GM23338 (cell line): ENCODE data around the gene MED13L. TPM values are rescaled to one million over a fixed set of nuclear protein-coding genes. Genes with fewer than 3 reads are reported as not detected.

Experiments
- ATAC-seq: fragments of 200-7000 bp; cut with Tn5 transposase; 3 replicates; pipeline ENCODE4 v1.9.1; 2020
- DNase-seq: peaks from one replicate; pipeline ENCODE4 v3.0.0-alpha.2; 2015; ENCODE audit warnings: low spot score
- H2AFZ ChIP-seq: fragments of 200-600 bp; sonication (generic); 2 replicates; pipeline ENCODE4 v1.8.0; 2016; ENCODE audit warnings: antibody characterized with exemption, mild to moderate bottlenecking, moderate library complexity
- H3F3A ChIP-seq: fragments of 200-600 bp; sonication (generic); replicated peaks from 2 replicates; pipeline ENCODE4 v1.8.0; 2017; ENCODE audit warnings: antibody characterized with exemption, mixed run types, low read depth
- H3K27ac ChIP-seq: fragments of 200-600 bp; sonication (generic); 2 replicates; pipeline ENCODE4 v1.6.1; 2016; ENCODE audit warnings: low read depth
- H3K27me3 ChIP-seq: fragments of 200-600 bp; sonication (generic); 2 replicates; pipeline ENCODE4 v1.8.0; 2016; ENCODE audit warnings: mild to moderate bottlenecking, mixed run types, moderate library complexity; ENCODE audit not compliant: insufficient read depth
- H3K36me3 ChIP-seq: fragments of 200-600 bp; sonication (generic); 2 replicates; pipeline ENCODE4 v1.8.0; 2016; ENCODE audit warnings: mild to moderate bottlenecking; ENCODE audit not compliant: insufficient read depth
- H3K4me1 ChIP-seq: fragments of 200-600 bp; sonication (generic); 2 replicates; pipeline ENCODE4 v1.8.0; 2016; ENCODE audit warnings: mild to moderate bottlenecking, moderate library complexity; ENCODE audit not compliant: insufficient read depth
- H3K4me2 ChIP-seq: fragments of 200-600 bp; sonication (generic); 2 replicates; pipeline ENCODE4 v1.7.1; 2017; ENCODE audit warnings: mixed run types
- H3K4me3 ChIP-seq: fragments of 200-600 bp; sonication (generic); 2 replicates; pipeline ENCODE4 v1.6.1; 2016; ENCODE audit warnings: mixed run types
- H3K79me2 ChIP-seq: fragments of 200-600 bp; sonication (generic); replicated peaks from 2 replicates; pipeline ENCODE4 v1.8.0; 2017; ENCODE audit warnings: mild to moderate bottlenecking; ENCODE audit not compliant: insufficient read depth
- H3K9me2 ChIP-seq: fragments of 200-600 bp; sonication (generic); 2 replicates; pipeline ENCODE4 v1.8.0; 2017; ENCODE audit not compliant: insufficient read depth
- H4K20me1 ChIP-seq: fragments of 200-600 bp; sonication (generic); replicated peaks from 2 replicates; pipeline ENCODE4 v1.8.0; 2017; ENCODE audit warnings: mild to moderate bottlenecking; ENCODE audit not compliant: insufficient read depth
- H3K27ac Mint-ChIP-seq: 2 replicates; pipeline ENCODE4 v1.8.0; 2020; ENCODE audit warnings: inconsistent platforms, mild to moderate bottlenecking, moderate library complexity, mixed read lengths
- H3K27me3 Mint-ChIP-seq: 3 replicates; pipeline ENCODE4 v1.8.0; 2022; ENCODE audit warnings: low read depth, mild to moderate bottlenecking, moderate library complexity, mixed read lengths, inconsistent platforms; ENCODE audit not compliant: insufficient read depth, poor library complexity
- H3K36me3 Mint-ChIP-seq: 3 replicates; pipeline ENCODE4 v1.8.0; 2021; ENCODE audit warnings: low read depth, mild to moderate bottlenecking, inconsistent platforms, moderate library complexity, mixed read lengths
- H3K4me1 Mint-ChIP-seq: 3 replicates; pipeline ENCODE4 v1.8.0; 2020; ENCODE audit warnings: mild to moderate bottlenecking, inconsistent platforms, mixed read lengths
- H3K4me3 Mint-ChIP-seq: 3 replicates; pipeline ENCODE4 v1.8.0; 2021; ENCODE audit warnings: moderate library complexity, mild to moderate bottlenecking, inconsistent platforms, mixed read lengths
- H3K9me3 Mint-ChIP-seq: 3 replicates; pipeline ENCODE4 v1.8.0; 2020; ENCODE audit warnings: moderate library complexity, mild to moderate bottlenecking, inconsistent platforms, mixed read lengths
- CTCF ChIP-seq, 2 experiments: fragments of 200-600 bp in 1 of 2; sonication (generic) in 1 of 2; conservative IDR thresholded peaks; 2 replicates each; pipeline versions ENCODE4 v1.5.1 to v1.6.1; 2016 to 2017; ENCODE audit warnings: antibody characterized with exemption in 2 of 2, low read depth in 2 of 2, mild to moderate bottlenecking in 2 of 2, moderate library complexity in 1 of 2
- EZH2 ChIP-seq: fragments of 200-600 bp; sonication (generic); IDR thresholded peaks from one replicate; pipeline ENCODE4 v1.8.0; 2017; ENCODE audit warnings: antibody characterized with exemption, mild to moderate bottlenecking, low read depth; ENCODE audit not compliant: unreplicated experiment
- EZH2phosphoT487 ChIP-seq: fragments of 200-600 bp; sonication (generic); IDR thresholded peaks from one replicate; pipeline ENCODE4 v1.8.1; 2018; ENCODE audit warnings: antibody characterized with exemption; ENCODE audit not compliant: unreplicated experiment
- JUNB ChIP-seq: IDR thresholded peaks from one replicate; pipeline ENCODE4 v1.6.1; 2016; ENCODE audit warnings: antibody characterized with exemption; ENCODE audit not compliant: unreplicated experiment
- NANOG ChIP-seq: IDR thresholded peaks from 2 replicates; pipeline ENCODE4 v1.6.1; 2016; ENCODE audit warnings: antibody characterized with exemption, borderline replicate concordance
- STAT1 ChIP-seq: IDR thresholded peaks from one replicate; pipeline ENCODE4 v1.6.1; 2016; ENCODE audit warnings: antibody characterized with exemption; ENCODE audit not compliant: unreplicated experiment
- ZNF114 ChIP-seq: fragments of 250-450 bp; sonication (Bioruptor Pico); IDR thresholded peaks from 2 replicates; pipeline ENCODE4 v1.5.0; 2020; ENCODE audit warnings: mild to moderate bottlenecking, moderate library complexity
- polyA plus RNA-seq: library from polyadenylated mRNA; unstranded; fragments of >200 nt; fragmentation: Nextera tagmentation; extraction: Ambion mirVana; gene quantifications from 2 replicates; pipeline ENCODE4 v1.2.1, GENCODE V29; 2016
- total RNA-seq: library from RNA; depleted of rRNA; stranded (reverse); fragments of >200 nt; shearing (Covaris generic); gene quantifications from 2 replicates; pipeline ENCODE4 v1.2.3, GENCODE V29; 2014
- TF ChIP-seq, protein P1 (sequence below): fragments of 250-450 bp; sonication (Bioruptor Pico); IDR thresholded peaks from 2 replicates; pipeline ENCODE4 v1.5.0; 2020; ENCODE audit warnings: mild to moderate bottlenecking, moderate library complexity

Gene MED13L
- total and polyA plus RNA-seq, 2 experiments from 2014 or later = 20.9 to 73.6 TPM

GRCh38 chr12:116024769-116025168, 252.7 kb downstream of the MED13L start:
- DNase-seq (no peak), ATAC-seq (no peak)
- no peak overlapping the region for H3K4me3 ChIP-seq
- H3K79me2 ChIP-seq = peaks cover 42% of the 10 kb centered on the region
- peaks cover 7% of the 10 kb centered on the region; the same call in 1 of the 2 replicates for H3K4me1 ChIP-seq
- no peaks in the 10 kb centered on the region for H3K36me3 ChIP-seq
- TF ChIP-seq EZH2phosphoT487 = no peak
- TF ChIP-seq NANOG = no peak
- no peak for TF ChIP-seq STAT1
- TF ChIP-seq JUNB = no peak
- no peak for TF ChIP-seq CTCF (conservative IDR thresholded peaks at IDR 0.05; ENCODE audit: low read depth in 2 of 2)
- no peak for TF ChIP-seq EZH2
- no peak for TF ChIP-seq ZNF114
- TF ChIP-seq, protein P1, sequence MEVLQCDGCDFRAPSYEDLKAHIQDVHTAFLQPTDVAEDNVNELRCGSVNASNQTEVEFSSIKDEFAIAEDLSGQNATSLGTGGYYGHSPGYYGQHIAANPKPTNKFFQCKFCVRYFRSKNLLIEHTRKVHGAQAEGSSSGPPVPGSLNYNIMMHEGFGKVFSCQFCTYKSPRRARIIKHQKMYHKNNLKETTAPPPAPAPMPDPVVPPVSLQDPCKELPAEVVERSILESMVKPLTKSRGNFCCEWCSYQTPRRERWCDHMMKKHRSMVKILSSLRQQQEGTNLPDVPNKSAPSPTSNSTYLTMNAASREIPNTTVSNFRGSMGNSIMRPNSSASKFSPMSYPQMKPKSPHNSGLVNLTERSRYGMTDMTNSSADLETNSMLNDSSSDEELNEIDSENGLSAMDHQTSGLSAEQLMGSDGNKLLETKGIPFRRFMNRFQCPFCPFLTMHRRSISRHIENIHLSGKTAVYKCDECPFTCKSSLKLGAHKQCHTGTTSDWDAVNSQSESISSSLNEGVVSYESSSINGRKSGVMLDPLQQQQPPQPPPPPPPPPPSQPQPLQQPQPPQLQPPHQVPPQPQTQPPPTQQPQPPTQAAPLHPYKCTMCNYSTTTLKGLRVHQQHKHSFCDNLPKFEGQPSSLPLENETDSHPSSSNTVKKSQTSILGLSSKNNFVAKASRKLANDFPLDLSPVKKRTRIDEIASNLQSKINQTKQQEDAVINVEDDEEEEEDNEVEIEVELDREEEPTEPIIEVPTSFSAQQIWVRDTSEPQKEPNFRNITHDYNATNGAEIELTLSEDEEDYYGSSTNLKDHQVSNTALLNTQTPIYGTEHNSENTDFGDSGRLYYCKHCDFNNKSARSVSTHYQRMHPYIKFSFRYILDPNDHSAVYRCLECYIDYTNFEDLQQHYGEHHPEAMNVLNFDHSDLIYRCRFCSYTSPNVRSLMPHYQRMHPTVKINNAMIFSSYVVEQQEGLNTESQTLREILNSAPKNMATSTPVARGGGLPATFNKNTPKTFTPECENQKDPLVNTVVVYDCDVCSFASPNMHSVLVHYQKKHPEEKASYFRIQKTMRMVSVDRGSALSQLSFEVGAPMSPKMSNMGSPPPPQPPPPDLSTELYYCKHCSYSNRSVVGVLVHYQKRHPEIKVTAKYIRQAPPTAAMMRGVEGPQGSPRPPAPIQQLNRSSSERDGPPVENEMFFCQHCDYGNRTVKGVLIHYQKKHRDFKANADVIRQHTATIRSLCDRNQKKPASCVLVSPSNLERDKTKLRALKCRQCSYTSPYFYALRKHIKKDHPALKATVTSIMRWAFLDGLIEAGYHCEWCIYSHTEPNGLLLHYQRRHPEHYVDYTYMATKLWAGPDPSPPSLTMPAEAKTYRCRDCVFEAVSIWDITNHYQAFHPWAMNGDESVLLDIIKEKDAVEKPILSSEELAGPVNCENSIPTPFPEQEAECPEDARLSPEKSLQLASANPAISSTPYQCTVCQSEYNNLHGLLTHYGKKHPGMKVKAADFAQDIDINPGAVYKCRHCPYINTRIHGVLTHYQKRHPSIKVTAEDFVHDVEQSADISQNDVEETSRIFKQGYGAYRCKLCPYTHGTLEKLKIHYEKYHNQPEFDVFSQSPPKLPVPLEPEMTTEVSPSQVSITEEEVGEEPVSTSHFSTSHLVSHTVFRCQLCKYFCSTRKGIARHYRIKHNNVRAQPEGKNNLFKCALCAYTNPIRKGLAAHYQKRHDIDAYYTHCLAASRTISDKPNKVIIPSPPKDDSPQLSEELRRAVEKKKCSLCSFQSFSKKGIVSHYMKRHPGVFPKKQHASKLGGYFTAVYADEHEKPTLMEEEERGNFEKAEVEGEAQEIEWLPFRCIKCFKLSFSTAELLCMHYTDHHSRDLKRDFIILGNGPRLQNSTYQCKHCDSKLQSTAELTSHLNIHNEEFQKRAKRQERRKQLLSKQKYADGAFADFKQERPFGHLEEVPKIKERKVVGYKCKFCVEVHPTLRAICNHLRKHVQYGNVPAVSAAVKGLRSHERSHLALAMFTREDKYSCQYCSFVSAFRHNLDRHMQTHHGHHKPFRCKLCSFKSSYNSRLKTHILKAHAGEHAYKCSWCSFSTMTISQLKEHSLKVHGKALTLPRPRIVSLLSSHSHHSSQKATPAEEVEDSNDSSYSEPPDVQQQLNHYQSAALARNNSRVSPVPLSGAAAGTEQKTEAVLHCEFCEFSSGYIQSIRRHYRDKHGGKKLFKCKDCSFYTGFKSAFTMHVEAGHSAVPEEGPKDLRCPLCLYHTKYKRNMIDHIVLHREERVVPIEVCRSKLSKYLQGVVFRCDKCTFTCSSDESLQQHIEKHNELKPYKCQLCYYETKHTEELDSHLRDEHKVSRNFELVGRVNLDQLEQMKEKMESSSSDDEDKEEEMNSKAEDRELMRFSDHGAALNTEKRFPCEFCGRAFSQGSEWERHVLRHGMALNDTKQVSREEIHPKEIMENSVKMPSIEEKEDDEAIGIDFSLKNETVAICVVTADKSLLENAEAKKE = no peak
- Mint-ChIP-seq H3K9me3 (no peaks in the 10 kb centered on the region), H3K27me3 (no peaks in the 10 kb centered on the region), H3K27ac (no peak overlapping the region; the same call in 1 of the 2 replicates), H3K36me3 (no peaks in the 10 kb centered on the region), H3K4me3 (no peak overlapping the region), H3K4me1 (peaks cover 10% of the 10 kb centered on the region)
- no peaks in the 10 kb centered on the region for H4K20me1 ChIP-seq
- H3K27me3 ChIP-seq = no peaks in the 10 kb centered on the region
- H3F3A ChIP-seq = no peaks in the 10 kb centered on the region
- H2AFZ ChIP-seq = no peak overlapping the region
- no peaks in the 10 kb centered on the region for H3K9me2 ChIP-seq
- H3K4me2 ChIP-seq = no peak overlapping the region
- H3K27ac ChIP-seq = no peak overlapping the region
